Daoy (cell line): Measurements from ENCODE around the gene ERCC2. TPM values are rescaled to one million over a fixed set of nuclear protein-coding genes. Genes with fewer than 3 reads are reported as not detected.
"Not testable (repeated sequence)": the region's sequence is repeated elsewhere in the genome, so short reads cannot be mapped to it uniquely, and the experiment has no call there.

ENCODE experiments used
- DNase-seq: peaks from one replicate; pipeline ENCODE4 v3.0.0-alpha.2; 2015; ENCODE audit warnings: low read depth
- total RNA-seq: library from RNA; depleted of rRNA; stranded (reverse); fragments of >200 nt; shearing (Covaris generic); gene quantifications from 2 replicates; pipeline ENCODE4 v1.2.3, GENCODE V29; 2014

Gene ERCC2
- total RNA-seq, 1 experiment from 2014 or later: 16.9 TPM

DNA sequence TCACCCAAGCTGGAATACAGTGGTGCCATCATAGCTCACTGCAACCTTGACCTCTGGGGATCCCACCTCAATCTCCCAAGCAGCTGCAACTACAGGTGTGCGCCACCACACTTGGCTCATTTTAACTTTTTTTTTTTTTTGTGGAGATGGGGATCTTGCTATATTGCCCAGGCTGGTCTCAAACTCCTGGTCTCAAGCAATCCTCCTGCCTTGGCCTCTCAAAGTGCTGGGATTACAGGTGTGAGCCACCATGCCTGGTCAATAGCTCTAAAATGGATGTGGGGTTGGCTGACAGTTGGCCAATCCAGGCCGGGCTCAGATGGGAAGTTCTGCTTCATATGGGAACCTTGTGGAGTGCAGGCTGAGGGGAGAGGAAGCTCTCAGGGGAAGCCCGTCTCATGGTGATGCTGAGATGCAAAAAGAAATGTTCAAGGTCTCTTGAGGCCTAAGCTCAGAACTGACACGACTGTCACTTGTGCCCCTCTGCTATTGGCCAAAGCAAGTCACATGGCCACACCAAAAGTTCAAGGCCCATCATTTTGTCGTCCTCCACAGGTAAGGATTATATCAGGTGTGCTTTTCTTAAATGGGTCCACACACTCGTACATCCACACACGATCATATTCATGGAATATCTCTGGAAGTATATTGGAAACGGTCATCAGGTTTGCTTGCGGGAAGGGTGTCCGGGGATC is 36.6 kb downstream of the ERCC2 start:
- DNase-seq: no peak

DNA sequence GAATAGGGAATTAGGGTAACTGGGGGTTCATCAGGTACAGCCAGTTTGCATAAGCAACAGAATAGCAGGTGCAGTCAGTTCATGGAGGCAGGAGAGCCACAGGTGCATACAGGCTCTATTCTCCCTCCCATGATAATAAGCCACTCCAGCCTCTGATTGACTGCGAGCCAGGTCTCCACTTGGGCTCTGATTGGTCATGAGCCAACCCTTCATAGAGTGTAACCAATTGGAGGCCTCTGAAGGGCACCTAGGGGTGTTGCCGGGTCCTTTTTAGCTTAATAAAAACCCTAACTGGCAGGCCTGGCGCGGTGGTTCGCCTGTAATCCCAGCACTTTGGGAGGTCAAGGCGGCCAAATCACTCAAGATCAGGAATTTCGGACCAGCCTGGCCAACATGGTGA is 39.0 kb downstream of the ERCC2 start:
- no peak for DNase-seq

DNA sequence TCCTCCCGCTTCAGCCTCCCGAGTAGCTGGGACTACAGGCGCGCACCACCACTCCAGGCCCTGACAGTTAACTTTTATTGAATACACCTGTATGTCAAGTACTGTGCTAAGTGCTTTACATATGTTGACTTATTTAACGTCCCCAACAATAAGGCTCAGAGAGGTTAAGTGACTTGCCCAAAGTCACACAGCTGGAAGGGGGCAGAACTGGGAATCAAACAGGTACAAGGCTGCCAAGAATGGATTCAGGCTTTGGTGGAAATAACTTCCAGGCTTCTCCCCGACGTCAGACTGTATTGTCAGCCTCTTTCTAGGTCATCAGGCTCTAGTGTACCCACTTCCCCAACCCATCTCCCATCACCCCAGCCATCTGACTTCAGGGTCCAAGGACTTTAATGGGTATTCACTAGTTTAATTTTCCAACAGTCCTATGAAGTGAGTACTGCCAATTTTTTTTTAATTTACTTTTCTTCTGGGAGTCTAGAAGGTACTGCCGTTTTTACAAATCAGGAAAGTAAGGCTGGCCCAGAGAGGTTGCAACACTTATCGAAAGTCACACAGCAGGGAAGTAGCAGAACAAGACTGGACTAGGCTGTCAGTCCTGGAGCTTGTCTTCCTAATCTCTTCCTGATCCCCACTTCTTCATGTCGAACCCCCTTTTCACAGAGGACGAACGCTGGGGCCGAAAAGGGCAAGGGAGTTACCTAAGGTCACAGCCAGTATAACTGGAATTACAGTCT is 42.8 kb downstream of the ERCC2 start:
- DNase-seq: no peak

DNA sequence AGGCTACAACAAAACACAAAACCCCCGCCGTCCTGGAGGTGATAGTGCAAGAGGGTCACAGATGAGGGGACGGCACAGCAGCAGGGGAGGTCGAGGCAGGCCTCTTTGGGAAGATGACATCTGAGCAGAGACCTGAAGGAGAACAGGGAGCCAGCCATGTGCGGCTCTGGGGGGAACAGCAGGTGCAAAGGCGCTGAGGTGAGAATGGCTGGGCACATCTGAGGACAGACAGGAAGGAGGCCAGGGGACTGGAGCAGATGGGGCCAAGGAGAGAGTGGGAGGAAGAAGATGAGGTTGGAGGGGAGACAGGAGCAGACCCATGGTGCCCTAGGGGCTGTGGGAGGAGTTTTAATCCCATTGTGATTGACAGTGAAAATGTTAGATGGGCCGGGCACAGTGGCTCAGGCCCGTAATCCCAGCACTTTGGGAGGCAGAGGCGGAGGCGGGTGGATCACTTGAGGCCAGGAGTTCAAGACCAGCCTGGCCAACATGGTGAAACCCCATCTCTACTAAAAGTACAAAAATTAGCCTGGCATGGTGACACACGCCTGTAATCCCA is 45.9 kb downstream of the ERCC2 start:
- DNase-seq: no peak

DNA sequence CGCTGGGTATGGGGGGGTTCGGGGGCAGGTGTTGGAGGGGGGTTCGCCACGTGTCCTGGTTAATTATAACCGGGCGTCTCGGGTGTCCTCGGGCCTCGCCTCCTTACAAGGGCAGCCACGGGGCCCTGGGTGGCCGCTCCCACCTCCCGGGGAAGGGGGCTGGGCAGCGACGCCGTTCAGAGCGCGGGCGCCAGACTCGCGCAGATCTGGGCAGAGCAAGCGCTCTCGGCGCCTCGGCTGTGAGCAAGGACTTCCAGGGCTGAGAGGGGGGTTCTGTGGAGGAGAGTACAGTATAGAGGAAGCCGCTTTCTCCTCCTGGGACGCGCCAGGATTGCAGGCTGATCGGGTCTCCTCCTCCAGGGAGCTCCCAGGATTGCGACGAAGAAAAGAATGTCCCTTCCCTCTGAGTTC is 46.7 kb downstream of the ERCC2 start:
- no peak for DNase-seq

DNA sequence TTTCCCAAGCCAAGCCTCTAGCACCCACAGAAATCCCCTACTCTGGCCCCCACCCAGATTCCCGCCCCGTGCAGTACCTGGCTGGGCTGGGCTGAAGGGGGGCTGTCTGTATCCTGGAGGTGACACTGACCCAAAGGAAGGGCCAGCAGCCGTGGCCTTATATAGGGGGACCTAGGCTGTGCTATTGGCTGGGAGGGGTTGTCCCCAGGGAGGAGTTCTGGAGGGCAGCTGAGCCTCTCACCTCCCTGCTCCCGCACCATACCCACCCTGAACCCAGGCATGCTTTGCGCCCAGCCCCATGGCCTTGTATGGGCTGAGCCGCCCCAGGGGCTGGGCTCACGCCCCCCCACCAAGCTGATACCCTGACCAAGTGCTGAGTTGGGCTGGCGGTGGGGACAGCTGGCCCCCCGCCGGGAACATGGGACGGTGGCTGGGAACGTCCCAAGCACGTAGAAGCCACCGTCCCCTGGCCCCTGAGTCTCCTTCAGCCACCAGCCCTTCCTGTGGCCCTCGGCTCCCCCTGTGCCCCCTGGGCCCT is 47.6 kb downstream of the ERCC2 start, which contains the start of gene CKM:
CKM (minus strand) TSS at position 132 of the 538 bp plus-strand sequence. CDS start 3,162 bp downstream, outside the sequence.
- DNase-seq: no peak

DNA sequence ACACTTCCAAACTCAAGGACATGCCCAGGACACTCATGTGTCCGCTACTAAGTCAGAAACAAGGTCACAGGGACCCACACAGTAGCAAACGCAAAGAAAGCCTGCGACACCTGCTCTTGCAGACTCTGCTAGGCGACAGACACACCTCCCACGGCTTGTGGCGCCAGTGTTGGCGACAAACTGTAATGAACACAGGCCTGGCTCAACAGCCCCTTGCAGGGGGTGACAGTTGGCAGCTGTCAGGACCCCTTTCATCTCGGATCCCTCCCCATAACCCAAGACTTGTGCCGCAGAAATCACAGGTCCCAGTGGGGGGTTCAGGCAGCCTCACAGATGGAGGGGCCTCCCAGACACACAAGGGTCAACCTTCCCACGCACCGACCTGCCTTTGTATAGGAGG is 48.1 kb downstream of the ERCC2 start:
- no peak for DNase-seq

DNA sequence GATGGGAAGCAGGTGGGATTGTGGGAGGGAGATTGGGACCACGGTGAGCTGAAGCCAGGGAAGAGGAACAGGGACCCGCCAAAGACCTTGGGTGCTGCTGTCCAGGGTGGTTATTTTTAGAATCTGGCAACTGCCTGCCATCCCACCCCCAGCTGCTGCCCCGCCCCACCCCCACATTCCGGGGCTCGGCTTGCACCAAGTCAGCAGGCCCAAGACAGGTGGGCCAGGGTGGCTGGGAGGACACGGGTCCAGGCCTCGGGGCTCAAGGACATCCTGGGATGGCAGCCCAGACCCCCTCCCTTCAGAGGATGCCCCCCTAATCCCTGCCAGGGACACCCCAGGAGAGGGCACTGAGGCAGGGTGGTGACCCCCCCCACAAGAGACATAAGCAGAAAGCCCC is 48.5 kb downstream of the ERCC2 start:
- no peak for DNase-seq

DNA sequence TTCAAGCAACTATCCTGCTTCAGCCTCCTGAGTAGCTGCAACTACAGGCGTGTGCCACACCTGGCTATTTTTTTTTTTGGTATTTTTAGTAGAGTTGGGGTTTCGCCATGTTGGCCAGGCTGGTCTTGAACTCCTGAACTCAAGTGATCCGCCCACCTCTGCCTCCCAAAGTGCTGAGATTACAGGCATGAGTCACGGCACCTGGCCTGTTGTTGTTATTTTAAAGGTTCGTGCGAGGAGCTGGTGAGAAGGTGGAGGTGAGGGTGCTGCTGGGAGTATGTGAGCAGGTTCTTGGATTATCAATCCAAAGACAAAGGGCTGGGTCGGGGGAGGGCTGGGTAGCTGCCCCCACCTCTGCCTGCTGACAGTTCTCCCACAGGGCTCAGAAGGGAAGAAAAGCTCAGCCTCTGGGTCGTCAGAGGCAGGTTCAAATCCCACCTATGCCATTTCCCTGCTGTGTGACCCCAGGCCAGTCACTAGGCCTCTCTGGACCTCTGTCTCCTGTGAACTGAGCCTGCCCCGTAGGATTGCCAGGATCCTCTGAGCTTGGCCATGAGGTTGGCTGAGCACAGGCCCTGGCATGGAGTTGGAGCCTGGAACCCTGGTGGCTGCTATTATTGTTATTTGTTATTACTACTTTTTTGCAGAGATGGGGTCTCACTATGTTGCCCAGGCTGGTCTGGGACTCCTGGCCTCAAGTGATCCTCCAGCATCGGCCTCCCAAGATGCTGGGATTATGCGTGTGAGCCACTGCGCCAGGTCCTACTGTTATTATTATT is 49.2 kb downstream of the ERCC2 start:
- DNase-seq: no peak

DNA sequence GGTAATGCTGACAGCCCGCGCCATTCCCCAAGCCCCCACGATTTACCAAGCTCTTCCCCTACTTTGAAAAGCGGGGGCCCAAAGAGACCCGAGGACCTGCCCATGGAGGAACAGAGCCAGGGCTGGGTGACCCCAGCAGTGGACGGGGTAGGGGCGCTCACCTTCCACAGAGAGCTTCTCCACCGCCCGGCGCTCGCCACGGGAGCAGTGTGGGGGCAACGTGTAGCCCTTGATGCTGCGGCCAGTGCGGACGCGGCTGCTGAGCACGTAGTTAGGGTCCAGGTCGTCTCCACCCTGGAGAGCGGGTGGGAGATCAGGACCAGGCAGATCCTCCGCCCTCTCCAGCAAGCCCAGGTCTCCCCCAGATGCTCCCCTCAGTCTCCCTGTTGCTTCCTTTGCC is 55.1 kb downstream of the ERCC2 start:
- no peak for DNase-seq

DNA sequence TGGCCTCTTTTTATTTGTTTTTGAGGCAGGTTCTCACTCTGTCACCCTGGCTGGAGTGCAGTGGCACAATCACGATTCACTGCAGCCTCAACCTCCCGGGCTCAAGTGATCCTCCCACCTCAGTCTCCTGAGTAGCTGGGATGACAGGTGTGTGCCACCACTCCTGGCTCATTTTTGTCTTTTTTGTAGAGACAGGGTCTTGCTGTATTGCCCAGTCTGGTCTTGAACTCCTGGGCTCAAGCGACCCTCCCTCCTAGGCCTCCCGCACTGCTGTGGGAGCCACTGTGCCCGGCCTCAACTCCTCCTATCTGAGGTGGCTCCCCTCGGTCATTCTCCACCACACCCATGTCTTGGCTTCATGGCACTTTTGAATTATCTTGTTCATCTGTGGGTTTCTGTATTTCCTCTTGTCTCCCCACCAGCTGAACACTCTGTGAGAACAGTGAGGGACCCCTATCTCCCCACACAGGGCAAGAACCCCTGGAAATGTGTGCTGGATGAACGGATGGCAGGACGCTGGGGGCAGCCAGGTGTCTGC is 55.6 kb downstream of the ERCC2 start:
- DNase-seq: no peak

DNA sequence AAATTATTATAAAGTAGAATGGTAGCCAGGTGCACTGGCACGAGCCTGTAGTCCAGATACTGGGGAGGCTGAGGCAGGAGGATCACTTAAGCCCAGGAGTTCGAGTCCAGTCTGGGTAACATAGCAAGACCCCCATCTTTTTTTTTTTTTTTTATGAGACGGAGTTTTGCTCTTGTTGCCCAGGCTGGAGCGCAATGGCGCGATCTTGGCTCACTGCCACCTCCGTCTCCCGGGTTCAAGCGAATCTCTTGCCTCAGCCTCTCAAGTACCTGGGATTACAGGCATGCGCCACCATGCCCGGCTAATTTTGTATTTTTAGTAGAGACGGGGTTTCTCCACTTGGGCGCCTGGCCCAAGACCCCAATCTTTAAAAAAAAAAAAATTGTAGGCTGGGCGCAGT is 58.1 kb downstream of the ERCC2 start:
- not testable (repeated sequence) for DNase-seq

DNA sequence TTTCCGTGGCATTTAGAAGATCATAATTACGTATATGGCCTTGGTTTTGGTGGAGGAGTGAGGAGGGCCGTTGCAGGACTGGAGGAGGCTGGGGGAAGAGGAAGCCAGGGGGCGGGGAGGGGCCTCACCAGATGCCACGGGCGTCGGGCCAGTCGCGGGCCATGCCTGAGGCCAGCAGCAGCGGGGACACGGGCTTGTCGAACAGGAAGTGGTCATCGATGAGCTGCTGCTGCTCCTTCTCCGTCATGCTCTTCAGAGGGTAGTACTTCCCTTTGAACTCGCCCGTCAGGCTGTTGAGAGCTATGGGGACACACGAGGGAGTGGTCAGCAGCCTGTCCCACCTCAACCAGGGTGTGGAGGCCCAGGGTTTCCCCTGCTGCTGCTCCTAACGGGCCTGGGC is 58.8 kb downstream of the ERCC2 start:
- peak; percentile 25 for DNase-seq

DNA sequence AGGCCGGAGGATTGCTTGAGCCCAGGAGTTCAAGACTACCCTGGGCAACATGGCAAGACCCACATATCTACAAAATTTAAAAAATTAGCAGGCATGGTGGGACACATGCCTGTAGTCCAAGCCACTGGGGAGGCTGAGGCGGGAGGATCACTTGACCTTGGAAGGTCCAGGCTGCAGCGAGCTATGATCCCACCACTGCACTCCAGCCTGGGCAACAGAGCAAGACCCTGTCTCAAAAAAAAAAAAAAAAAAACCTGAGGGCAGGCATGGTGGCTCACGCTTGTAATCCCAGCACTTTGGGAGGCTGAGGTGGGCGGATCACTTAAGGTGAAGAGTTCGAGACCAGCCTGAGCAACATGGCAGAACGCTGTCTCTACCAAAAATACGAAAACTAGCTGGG is 61.1 kb downstream of the ERCC2 start:
- not testable (repeated sequence) for DNase-seq

DNA sequence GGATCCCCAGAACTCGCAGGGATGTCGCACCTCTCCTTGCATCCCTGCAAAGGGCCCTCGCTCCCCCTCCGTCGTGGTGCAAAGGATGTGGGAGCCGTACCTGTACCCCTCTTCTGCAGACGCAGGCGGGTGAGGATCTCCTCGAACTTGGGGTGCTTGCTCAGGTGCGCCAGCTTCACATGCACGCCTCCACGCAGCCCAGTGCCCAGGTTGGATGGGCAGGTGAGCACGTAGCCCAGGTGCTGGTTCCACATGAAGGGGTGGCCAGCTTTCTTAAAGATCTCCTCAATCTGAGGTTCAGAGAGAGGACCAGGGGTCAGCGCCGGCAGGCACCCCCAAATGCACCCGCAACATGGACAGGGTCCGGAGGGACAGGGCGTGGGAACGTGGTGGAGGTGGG is 63.0 kb downstream of the ERCC2 start:
- DNase-seq: no peak

DNA sequence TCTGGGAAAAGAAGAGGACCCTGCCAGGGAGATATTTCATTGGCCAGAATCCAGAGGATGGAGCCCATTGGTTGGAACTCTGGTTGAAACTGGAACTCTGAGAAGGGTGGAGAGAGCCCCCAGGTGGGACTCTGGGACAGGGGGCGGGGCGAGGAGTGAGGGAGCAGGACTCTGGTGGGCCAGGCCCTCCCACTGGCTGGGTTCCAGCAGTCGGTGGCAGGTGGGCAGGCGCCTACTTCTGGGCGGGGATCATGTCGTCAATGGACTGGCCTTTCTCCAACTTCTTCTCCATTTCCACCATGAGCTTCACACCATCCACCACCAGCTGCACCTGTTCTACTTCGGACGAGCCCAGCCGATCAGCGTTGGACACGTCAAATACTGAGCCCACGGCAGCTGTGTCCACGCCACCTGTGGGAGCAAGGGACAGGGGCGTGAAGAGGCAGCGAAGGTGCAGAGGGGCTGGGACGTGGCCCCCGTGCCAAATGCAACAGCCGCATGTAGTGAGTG is 63.8 kb downstream of the ERCC2 start:
- no peak for DNase-seq

DNA sequence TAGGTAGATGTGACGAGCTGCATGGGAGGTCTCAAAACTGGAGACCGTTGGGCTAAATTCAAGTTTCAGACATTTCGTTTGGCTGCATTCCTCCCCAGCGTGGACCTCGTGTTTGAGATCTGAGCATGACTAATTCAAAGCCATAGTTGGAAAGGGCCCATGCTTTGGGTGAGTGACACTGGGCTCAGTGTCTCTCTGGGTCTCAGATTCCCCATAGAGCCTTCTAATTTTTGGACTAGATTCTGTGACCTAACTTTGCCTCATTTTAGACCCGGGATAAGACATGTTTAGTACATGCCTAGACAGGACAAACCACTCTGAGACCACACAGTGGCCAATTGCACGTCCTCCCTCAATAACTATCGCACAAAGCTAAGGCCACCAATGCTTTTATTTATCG is 64.3 kb downstream of the ERCC2 start:
- DNase-seq: no peak

DNA sequence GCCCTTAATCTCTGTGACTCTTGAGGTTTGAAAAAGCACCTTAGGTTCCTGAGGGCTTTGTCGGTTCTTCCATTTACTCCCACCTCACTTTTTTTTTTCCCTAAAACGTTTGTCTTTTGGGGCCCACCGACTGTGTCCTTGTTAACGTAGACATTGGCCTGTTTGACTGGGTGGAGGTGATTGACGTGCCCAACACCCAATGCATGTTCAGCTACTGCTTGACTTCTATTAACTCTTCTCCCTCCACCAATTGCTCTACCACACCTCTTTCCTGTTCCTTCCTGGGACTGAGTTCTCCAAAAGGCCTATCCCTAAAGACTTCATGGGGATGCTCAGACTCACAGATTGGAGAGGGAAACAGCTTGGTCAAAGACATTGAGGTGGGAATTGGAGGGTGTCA is 65.0 kb downstream of the ERCC2 start:
- DNase-seq: no peak

DNA sequence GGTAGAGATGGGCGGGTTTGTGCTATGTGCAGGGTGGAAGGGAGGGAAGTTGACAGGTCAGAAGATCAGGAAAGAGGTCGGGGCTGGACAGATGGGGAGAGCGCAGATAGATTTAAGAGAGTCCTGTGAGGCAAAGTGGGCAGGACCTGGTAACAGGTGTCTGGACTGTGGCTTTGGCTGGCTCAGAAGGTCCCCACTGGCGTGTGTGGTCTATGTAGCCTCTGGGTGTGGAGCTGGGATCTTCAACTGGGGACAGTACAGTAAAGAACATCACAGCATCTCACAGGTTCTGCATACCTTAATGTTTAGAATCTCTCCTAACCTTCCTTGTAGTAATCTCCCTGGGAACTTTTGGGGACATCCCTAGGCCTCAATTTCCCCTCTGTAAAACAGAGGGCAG is 65.4 kb downstream of the ERCC2 start:
- DNase-seq: no peak

DNA sequence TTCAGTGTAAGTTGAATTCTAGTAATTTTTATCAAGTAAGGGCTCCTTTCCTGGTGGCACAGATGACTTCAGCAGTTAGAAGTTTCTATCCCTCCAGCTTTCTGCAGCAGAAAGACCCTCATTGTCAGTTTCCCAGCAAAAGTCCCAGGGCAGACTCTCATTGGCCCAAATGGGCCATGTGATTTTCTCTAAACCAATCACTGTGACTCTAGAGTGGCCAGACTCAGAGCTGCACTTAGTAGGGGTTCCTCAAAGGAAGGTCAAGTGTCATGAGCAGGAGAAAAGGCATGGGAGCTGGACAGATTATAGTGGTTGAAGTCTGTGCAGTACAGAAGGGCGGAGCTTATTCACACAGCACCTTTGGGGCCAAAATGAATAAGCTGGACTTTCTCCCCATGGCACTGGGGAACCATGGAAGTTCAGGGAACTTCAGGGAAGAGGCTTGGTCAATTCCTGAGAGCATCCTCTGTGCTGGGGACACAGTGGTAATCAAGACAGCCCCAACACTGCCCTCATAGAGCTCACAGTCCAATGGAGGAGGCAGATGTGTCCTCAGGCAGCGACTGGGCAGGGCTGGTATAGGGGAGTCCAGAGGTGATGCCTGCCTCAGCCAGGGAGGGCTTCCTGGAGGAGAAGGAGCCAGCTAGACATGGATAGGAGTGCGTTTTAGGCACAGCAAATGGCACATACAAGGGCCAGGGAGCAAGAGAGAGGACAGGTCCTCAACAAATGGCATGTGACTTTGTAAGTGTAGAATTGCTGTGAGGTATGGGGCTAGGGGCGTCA is 66.0 kb downstream of the ERCC2 start:
- no peak for DNase-seq
